GM21528 (cell line): ENCODE results near the gene CAMTA1.
"Not testable (repeated sequence)": the region's sequence is repeated elsewhere in the genome, so short reads cannot be mapped to it uniquely, and the experiment has no call there.

ENCODE experiments used
- ATAC-seq: cut with Tn5 transposase; IDR thresholded peaks from one replicate; pipeline ENCODE4 v1.9.1; 2021; ENCODE audit warnings: mild to moderate bottlenecking, moderate library complexity; ENCODE audit not compliant: unreplicated experiment, low FRiP score

CAMTA1 gene

DNA sequence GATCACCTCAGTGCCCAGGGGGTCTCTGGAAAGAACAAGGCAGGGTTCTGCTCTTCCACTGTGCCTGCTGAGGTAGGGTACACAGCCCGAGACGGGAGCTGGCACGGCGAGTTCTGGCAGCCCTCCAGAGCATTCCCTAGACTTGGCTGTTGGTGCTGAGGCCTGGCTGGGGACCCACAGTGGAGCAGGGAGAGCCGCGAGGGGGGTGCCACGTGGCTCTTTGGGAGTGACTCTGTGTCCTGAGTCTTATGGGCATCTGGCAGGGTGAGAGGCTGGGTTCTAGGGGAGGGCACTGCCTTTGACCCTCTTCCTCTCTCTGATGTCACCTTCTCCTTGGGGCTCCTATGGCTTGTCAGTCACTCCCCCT is 336.4 kb downstream of the CAMTA1 start:
- no peak for ATAC-seq

GRCh38 chr1:7127322-7128075 is 342.2 kb downstream of the CAMTA1 start:
- ATAC-seq: no peak

DNA sequence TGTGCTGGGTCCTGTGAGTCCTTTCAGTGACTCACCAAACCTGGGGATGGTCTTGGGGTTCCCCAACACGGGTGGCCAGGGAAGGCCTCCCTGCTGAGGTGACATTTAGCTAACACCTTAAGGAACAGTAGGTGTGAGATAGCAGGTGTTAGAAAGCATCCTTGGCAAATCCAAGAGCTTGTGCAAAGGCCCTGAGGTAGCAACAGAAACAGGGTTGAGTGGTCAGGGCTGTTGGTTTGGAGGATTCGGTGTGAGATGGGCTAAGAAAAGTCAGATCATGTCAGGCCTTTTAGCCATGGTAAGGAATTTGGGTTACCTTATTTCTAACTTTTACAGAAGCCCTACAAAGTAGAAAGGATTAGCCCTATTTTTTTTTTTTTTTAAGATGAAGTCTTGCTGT is 343.0 kb downstream of the CAMTA1 start:
- ATAC-seq: no peak

GRCh38 chr1:7130127-7130526 is 344.9 kb downstream of the CAMTA1 start:
- no peak for ATAC-seq

DNA sequence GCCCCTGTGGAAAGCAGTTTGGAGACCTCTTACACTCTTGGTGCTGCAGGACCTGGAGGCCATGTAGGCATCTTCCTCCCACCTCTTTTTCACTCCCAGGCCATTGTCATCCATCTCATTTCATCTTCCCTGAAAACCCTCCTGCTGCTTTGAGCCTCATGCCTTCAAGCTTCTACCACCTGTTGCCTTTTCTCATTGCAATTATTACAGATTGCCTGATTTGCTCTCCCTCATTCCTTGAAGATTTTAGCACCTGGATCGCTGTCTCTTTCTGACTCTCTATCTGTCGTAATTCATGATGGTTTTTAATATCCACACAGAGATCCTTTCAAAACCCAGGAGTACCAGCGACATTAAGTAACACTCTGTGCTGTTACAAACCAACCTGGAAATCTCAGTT is 350.2 kb downstream of the CAMTA1 start:
- ATAC-seq: no peak

DNA sequence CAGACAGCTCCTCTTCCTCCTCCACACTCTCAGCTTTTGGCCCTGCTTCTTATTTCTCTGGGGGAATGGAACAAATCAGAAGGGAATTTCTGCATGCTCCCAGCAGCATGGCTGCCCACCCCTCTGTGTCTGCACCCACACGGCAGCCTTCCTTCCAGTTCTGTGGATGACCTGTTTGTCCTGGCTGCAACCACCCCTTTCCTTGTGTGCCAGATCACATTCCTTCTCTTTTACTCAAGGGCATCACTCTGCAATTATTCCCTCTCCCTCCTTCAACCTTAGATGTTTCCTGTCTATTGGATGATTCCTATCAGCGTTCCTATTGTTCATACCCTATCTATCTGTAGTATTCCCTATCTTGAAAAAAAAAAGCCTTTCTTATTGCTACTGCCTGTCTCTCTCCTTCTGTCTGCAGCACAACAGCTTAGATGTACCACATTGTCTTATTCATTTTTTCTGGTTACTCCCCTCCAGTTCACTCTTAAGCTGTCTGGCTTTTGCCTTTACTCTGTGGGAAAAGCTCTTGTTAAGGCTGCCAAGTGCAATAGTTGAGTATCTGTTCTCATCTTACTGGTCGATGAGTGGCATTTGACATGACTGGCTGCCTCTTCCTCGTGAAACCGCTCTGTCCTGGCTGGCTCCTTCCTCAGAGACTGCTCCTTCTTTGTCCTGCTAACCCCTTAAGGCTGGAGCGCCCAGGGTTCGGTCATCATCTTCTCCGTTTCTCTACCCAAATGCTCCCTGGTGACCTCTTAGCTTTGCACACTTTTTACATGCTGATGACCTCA is 351.1 kb downstream of the CAMTA1 start:
- ATAC-seq: no peak

DNA sequence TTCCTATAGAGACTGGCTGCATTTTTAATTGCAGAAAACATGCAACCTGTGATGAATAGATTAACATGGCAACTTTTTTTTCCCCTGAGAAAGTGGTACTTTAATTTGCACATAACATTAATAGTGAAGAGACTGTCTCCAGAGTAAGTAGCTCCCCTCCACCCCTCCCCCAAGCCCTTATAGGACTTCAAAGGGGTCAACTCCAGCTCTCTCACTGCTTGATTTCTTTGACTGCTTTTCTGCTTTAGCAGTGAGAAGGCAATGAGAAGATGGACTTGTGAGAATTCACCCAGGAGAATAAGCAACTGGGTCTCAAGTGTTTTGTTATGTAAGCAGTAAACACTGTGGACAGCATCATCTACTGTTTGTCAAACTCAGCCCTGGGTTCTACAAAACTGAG is 355.0 kb downstream of the CAMTA1 start:
- no peak for ATAC-seq

GRCh38 chr1:7145947-7146346 is 360.7 kb downstream of the CAMTA1 start:
- no peak for ATAC-seq

- no peak for ATAC-seq
Measured at GRCh38 chr1:7146710-7147109, 361.5 kb downstream of the CAMTA1 start.

DNA sequence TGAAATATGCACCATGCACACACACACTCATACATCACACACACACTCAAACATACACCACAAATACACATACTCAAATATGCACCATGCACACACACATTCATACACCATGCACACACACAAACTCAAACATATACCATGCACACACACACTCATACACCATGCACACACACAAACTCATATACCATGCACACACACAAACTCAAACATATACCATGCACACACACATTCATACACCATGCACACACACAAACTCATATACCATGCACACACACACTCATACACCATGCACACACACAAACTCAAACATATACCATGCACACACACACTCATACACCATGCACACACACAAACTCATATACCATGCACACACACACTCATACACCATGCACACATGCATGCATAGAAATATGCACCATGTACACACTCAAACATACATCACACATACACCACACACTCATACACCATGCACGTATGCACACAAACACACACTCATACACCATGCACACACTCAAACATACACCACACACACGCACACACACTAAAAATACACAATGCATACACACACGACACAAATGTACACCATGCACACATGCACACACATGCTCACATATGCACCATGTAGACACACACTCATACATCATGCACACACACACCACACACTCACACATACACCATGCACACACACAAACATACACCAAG is 362.5 kb downstream of the CAMTA1 start:
- ATAC-seq: not testable (repeated sequence)

DNA sequence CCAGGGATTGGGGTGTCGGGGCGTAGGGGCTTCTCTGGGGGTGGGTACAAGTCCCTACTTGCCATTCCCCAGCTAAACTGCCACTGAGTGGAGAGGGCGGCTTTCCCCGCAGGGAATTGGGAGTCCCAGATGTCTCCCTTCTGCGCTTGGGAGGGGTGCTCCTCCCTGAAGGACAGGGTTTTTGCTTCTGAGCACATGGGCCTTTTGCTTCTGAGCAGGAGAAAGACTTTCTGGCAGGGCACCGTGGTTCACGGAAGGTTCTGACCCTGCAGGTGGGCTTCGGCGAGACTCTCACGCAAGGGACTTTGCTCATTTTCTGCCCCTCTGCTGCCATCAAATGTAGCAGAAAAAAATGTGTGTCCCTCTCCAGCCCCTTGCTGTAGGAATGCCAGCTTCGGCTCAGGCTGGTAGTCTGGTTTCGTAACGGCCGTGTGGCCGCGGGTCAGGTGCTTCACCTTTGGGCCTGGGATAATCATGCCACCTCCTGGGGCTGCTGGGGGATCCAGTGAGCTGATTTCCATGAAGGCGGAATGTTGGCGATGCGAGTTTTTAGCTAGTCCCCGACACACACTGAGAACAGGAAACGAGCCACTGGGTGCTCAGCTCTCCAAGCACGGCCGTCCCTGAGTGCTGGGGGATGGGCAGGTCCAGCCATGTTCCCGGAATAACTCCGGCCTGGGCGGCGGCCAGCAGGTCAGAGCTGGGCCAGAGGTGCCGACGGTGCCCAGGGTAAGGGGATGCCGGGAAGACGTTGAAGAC is 364.0 kb downstream of the CAMTA1 start:
- no peak for ATAC-seq

GRCh38 chr1:7150724-7151280 is 365.5 kb downstream of the CAMTA1 start:
- ATAC-seq: no peak

- ATAC-seq: no peak
Measured at GRCh38 chr1:7151978-7152377, 366.7 kb downstream of the CAMTA1 start.

- no peak for ATAC-seq
Measured at GRCh38 chr1:7152655-7153054, 367.4 kb downstream of the CAMTA1 start.

- ATAC-seq: no peak
Measured at GRCh38 chr1:7153464-7153863, 368.2 kb downstream of the CAMTA1 start.

DNA sequence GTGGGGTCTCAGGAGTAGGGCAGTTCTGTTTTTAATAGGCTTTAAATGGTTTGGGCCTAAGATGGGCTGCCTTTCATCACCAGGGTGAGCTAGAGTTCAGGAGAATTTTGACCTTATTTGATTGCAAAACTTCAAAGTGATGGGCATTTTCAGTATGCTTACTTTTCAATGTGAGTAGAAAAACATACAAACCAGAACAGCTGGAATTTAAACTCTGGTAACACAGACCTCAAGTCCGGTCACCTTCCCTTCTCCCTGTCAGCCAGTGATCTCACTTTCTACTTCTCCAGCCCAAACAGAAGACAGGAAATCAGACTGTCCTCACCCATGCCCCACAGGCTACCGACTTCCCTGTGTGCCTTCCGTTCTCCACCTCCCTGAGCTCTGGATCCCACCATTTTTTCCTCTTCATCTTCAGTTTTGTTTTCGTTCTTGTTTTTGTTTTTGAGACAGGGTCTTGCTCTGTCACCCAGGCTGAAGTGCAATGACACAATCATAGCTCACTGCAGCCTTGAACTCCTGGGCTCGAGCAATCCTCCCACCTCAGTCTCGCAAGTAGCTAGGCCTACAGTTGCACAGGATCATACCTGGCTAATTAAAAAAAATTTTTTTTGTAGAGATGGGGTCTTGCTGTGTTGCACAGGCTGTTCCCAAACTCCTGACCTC is 374.0 kb downstream of the CAMTA1 start:
- no peak for ATAC-seq

DNA sequence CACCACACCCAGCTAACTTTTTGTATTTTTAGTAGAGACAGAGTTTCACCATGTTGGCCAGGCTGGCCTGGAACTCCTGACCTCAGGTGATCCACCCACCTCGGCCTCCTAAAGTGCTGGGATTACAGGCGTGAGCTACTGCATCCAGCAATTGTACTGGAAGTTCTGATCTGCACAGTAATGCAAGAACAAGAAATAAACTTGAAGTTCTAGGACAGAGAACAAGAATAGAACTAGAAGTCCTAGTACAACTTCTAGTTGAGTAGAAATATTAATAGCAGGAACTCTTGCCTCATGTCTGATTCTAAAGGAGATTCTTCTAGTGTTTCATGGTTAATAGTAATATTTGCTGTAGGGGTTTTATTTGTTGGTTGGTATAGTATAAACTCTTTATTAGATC is 383.3 kb downstream of the CAMTA1 start:
- ATAC-seq: not testable (repeated sequence)

- ATAC-seq: no peak
Measured at GRCh38 chr1:7171168-7171567, 385.9 kb downstream of the CAMTA1 start.

DNA sequence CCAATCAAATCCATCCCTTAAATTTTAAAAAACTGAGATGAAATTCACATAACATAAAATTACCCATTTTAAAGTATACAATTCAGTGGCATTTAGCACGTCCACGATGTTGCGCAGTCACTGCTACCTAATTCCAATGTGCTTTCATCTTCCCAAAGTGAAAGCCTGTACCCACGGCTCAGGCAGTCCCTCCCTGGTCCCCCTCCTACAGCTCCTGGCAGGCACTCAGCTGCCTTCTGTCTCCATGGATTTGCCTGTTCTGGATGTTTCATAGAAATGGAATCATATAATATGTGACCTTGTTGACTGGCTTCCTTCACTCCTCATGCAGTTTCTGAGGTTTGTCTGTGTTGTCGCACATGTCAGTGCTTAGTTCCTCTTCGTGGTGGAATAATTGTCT is 386.3 kb downstream of the CAMTA1 start:
- no peak for ATAC-seq

DNA sequence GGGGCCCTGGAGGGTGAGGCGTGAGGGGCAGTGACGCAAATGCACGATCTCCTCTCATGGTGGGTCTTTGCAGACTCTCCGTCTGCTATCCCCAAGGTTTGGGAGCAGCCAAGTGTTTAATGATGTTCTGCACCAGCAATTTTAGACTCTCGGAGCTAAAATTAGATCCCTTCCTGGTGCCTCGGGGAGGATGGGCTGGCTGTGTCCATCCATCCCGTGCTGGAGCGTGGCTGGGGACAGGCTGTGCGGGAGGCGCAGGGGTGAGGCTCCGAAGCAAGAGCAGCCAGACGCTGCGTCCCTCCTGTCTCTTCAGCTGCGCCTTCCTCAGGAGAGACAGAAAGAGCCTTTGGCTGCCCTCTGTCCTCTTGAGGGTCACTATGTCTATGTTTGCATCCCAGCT is 387.6 kb downstream of the CAMTA1 start:
- ATAC-seq: no peak
